GM19468 (cell line): ENCODE results near the gene DNM3.
"Not testable (repeated sequence)": the region's sequence is repeated elsewhere in the genome, so short reads cannot be mapped to it uniquely, and the experiment has no call there.

Source experiments
- ATAC-seq: cut with Tn5 transposase; IDR thresholded peaks from one replicate; pipeline ENCODE4 v1.9.1; 2021; ENCODE audit warnings: mild to moderate bottlenecking, moderate library complexity, moderate number of reproducible peaks; ENCODE audit not compliant: unreplicated experiment; ENCODE audit errors: extremely low read depth

The DNM3 gene

GRCh38 chr1:172286629-172287076 lies 445.4 kb downstream of the DNM3 start:
- no peak for ATAC-seq

- no peak for ATAC-seq
Measured at GRCh38 chr1:172287208-172287607, 445.9 kb downstream of the DNM3 start.

GRCh38 chr1:172288581-172288980 lies 447.3 kb downstream of the DNM3 start:
- no peak for ATAC-seq

- ATAC-seq: no peak
Measured at GRCh38 chr1:172289448-172289847, 448.1 kb downstream of the DNM3 start.

GRCh38 chr1:172292840-172293239 lies 451.5 kb downstream of the DNM3 start:
- ATAC-seq: no peak

- ATAC-seq: no peak
Measured at GRCh38 chr1:172293429-172293828, 452.1 kb downstream of the DNM3 start.

GRCh38 chr1:172298141-172298540 lies 456.8 kb downstream of the DNM3 start:
- ATAC-seq: no peak

GRCh38 chr1:172298911-172299310 lies 457.6 kb downstream of the DNM3 start:
- ATAC-seq: no peak

GRCh38 chr1:172299515-172299914 lies 458.2 kb downstream of the DNM3 start:
- ATAC-seq: no peak

GRCh38 chr1:172307508-172307907 lies 466.2 kb downstream of the DNM3 start:
- not testable (repeated sequence) for ATAC-seq

GRCh38 chr1:172308142-172308541 lies 466.8 kb downstream of the DNM3 start:
- no peak for ATAC-seq

- no peak for ATAC-seq
Measured at GRCh38 chr1:172308577-172308976, 467.3 kb downstream of the DNM3 start.

- no peak for ATAC-seq
Measured at GRCh38 chr1:172320733-172321132, 479.4 kb downstream of the DNM3 start.

GRCh38 chr1:172321451-172321850 lies 480.2 kb downstream of the DNM3 start:
- ATAC-seq: no peak

GRCh38 chr1:172322219-172323061 lies 481.1 kb downstream of the DNM3 start:
- no peak for ATAC-seq

GRCh38 chr1:172323686-172324085 lies 482.4 kb downstream of the DNM3 start:
- no peak for ATAC-seq

GRCh38 chr1:172324086-172324485 lies 482.8 kb downstream of the DNM3 start:
- no peak for ATAC-seq

GRCh38 chr1:172324761-172325160 lies 483.5 kb downstream of the DNM3 start:
- no peak for ATAC-seq

- no peak for ATAC-seq
Measured at GRCh38 chr1:172325531-172325930, 484.2 kb downstream of the DNM3 start.

- no peak for ATAC-seq
Measured at GRCh38 chr1:172326136-172326535, 484.8 kb downstream of the DNM3 start.

GRCh38 chr1:172328266-172328665 lies 487.0 kb downstream of the DNM3 start:
- no peak for ATAC-seq

- no peak for ATAC-seq
Measured at GRCh38 chr1:172332230-172332629, 490.9 kb downstream of the DNM3 start.
